Measurements from ENCODE around the gene MEA1. TPM values are rescaled to one million over a fixed set of nuclear protein-coding genes. Genes with fewer than 3 reads are reported as not detected.

The MEA1 gene
- total RNA-seq, 1 experiment from 2014 or later = 64.8 TPM

GRCh38 chr6:42974919-42975505, 38.7 kb downstream of the MEA1 start:
- POLR2A ChIA-PET = interaction anchor here (0.7 to 3.0 kb wide), 5 partner anchors 9 to 389 kb away, joined by 3 to 11 read pairs (median 3); partner anchors contain the start of genes CNPY3, KLHDC3 and PPP2R5D
- intact Hi-C loops (cut with micrococcal nuclease) = no loop called here
- Histone ChIP-seq H3K9ac (ENCODE audit: low read length) (no peak overlapping the region), H3K9me3 (ENCODE audit: control insufficient read depth in 1 of 2, insufficient read depth in 1 of 2, low read depth in 1 of 2, low read length in 2 of 2) (no peaks in the 10 kb centered on the region), H3K27me3 (ENCODE audit: insufficient read depth, low read length) (no peaks in the 10 kb centered on the region), H3K4me3 (replicated peaks in 1 of 2; ENCODE audit: low read depth in 1 of 2, low read length in 2 of 2) (no peak overlapping the region), H3K36me3 (ENCODE audit: control insufficient read depth in 1 of 2, insufficient read depth in 2 of 2, low read length in 2 of 2) (no peaks in the 10 kb centered on the region), H3K79me2 (ENCODE audit: insufficient read depth, low read length) (peaks cover 26% of the 10 kb centered on the region), H2AFZ (ENCODE audit: low read depth, low read length, poor library complexity, severe bottlenecking) (no peak overlapping the region), H3K27ac (ENCODE audit: low read depth, low read length) (no peak overlapping the region), H3K9me2 (ENCODE audit: insufficient read depth) (no peaks in the 10 kb centered on the region), H3K4me1 (ENCODE audit: control insufficient read depth in 1 of 2, insufficient read depth in 2 of 2, low read length in 2 of 2) (peaks cover 19 to 42% of the 10 kb centered on the region in 2 experiments), H4K20me1 (ENCODE audit: insufficient read depth) (no peaks in the 10 kb centered on the region), H3K4me2 (ENCODE audit: low read length) (no peak overlapping the region)
- RAD21 ChIA-PET (ENCODE audit: low non-redundant PET in 1 of 2, low total read pairs in 2 of 2, uncharacterized antibody in 2 of 2, unreplicated experiment in 2 of 2) = no interaction called here
- no peak for ATAC-seq
- DNase-seq (ENCODE audit: low read depth, low spot score) = no peak
- no TSS peak for BruUV-seq (replicated peaks)
- CTCF ChIA-PET = no interaction called here
- TF ChIP-seq CTCF (IDR thresholded peaks at IDR 0.05 in 2 of 3, conservative IDR thresholded peaks at IDR 0.05 in 1 of 3; ENCODE audit: borderline replicate concordance in 1 of 3, insufficient read depth in 1 of 3, low read depth in 2 of 3, low read length in 2 of 3) (no peak), JUND (IDR thresholded peaks at IDR 0.05) (no peak), EGR1 (IDR thresholded peaks at IDR 0.05; ENCODE audit: low read depth) (no peak), ELF1 (IDR thresholded peaks at IDR 0.05; ENCODE audit: borderline replicate concordance, low read depth) (no peak), RAD21 (IDR thresholded peaks at IDR 0.05; ENCODE audit: low read depth) (no peak), REST (IDR thresholded peaks at IDR 0.05; ENCODE audit: low read depth) (no peak), ATF3 (IDR thresholded peaks at IDR 0.05) (no peak), FOSL1 (IDR thresholded peaks at IDR 0.05; ENCODE audit: low read depth) (no peak)
